Prostate gland (tissue), 2 donors: Measurements from ENCODE around the gene ADAMTS2. TPM values are rescaled to one million over a fixed set of nuclear protein-coding genes. Genes with fewer than 3 reads are reported as not detected.
"Not testable (repeated sequence)": the region's sequence is repeated elsewhere in the genome, so short reads cannot be mapped to it uniquely, and the experiment has no call there.

Experiments
- DNase-seq: peaks from one replicate; pipeline ENCODE4 v3.0.0-alpha.2; 2019; ENCODE audit warnings: low spot score
- H3K27ac ChIP-seq, 2 donors: fragments of 200-600 bp; sonication (generic); 2 replicates each; pipeline ENCODE4 v1.5.1; 2017 to 2019
- H3K27me3 ChIP-seq: fragments of 200-600 bp; sonication (generic); replicated peaks from 2 replicates; pipeline ENCODE4 v1.5.1; 2019; ENCODE audit not compliant: insufficient read depth
- H3K36me3 ChIP-seq, 2 donors: fragments of 200-600 bp; sonication (generic); 1 replicate in 1 of 2; 2 replicates in 1 of 2; pipeline versions ENCODE4 v1.5.1 to v1.8.1; 2017 to 2019
- H3K4me1 ChIP-seq: fragments of 200-600 bp; sonication (generic); replicated peaks from 2 replicates; pipeline ENCODE4 v1.5.1; 2019
- H3K4me3 ChIP-seq, 2 donors: fragments of 200-600 bp; sonication (generic); 2 replicates each; pipeline ENCODE4 v1.5.1; 2017 to 2019
- H3K9me3 ChIP-seq: fragments of 200-600 bp; sonication (generic); 2 replicates; pipeline ENCODE4 v1.5.1; 2017
- CTCF ChIP-seq, 4 experiments: fragments of 200-600 bp in 2 of 4; fragments of 450-650 bp in 2 of 4; sonication (generic) in 2 of 4; IDR thresholded peaks; 1 replicate in 3 of 4; 2 replicates in 1 of 4; pipeline ENCODE4 v1.5.1; 2016 to 2019; ENCODE audit warnings: antibody characterized with exemption in 4 of 4, mild to moderate bottlenecking in 2 of 4, moderate library complexity in 2 of 4
- POLR2A ChIP-seq: fragments of 450-650 bp; IDR thresholded peaks from one replicate; pipeline ENCODE4 v1.6.1; 2016; ENCODE audit warnings: antibody characterized with exemption, mild to moderate bottlenecking
- POLR2AphosphoS5 ChIP-seq: sonication (generic); formaldehyde crosslinking; IDR thresholded peaks from one replicate; pipeline ENCODE4 v1.6.1; 2017; ENCODE audit warnings: antibody characterized with exemption
- WGBS: methylation state at CpG from one replicate; pipeline ENCODE4 v1.1.5; 2018; 5-methylcytosine and 5-hydroxymethylcytosine counted together
- intact Hi-C: fragments of 100-400 bp; cut with DNase I; formaldehyde crosslinking; loops from one replicate; pipeline ENCODE4 v1.14.2; 2022
- total RNA-seq, 2 donors: library from RNA; depleted of rRNA; stranded (reverse); fragments of >200 nt; gene quantifications; one replicate each; pipeline ENCODE4 v1.1.0, GENCODE V29; 2016

The ADAMTS2 gene
- total RNA-seq, 2 donors from 2014 or later, result 2.0 to 20.3 TPM

DNA sequence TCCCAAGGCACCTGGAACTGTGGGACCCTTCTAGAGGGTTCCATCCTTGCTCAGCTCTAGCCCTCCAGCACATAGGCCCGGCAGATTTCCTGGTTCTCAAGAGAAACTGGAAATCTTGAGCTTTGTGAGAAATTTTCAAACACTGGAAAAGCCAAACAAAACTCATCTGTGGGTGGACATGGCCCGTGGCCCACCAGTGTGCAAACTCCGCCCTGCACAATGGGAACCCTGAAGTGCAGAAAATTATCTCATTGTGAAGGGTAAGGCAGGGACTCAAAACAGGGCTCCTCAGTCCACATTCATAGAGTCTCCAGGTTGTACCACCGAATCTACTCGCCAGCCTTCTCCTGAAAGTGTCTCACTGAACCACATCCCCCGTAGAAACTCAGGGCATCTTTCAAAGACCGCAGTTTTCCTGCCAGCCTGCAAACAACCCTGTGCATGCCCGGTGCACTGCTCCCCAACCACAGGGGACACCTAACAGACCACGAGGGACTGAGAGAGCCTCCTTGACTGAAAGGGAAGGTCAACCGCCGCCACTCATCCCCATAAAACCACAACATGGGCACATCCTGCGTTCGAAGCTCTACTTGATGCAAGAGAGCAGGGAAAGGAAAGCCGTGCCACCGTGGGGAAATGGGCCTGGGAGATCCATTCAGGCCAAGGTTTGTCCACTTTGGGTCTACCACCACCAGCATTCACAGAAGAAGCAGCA lies 18.1 kb downstream of the ADAMTS2 start:
- WGBS, result 83% methylated on average over 15 of the region's 15 CpGs
- no peak overlapping the region for H3K27ac ChIP-seq
- TF ChIP-seq CTCF (IDR thresholded peaks at IDR 0.05) (no peak), POLR2AphosphoS5 (no peak), POLR2A (no peak)
- DNase-seq, result no peak
- H3K9me3 ChIP-seq, result no peaks in the 10 kb centered on the region
- H3K36me3 ChIP-seq, result no peaks in the 10 kb centered on the region
- H3K4me3 ChIP-seq, result no peak overlapping the region
- H3K4me1 ChIP-seq, result no peaks in the 10 kb centered on the region
- no peaks in the 10 kb centered on the region for H3K27me3 ChIP-seq
- intact Hi-C loops, result no loop called here

DNA sequence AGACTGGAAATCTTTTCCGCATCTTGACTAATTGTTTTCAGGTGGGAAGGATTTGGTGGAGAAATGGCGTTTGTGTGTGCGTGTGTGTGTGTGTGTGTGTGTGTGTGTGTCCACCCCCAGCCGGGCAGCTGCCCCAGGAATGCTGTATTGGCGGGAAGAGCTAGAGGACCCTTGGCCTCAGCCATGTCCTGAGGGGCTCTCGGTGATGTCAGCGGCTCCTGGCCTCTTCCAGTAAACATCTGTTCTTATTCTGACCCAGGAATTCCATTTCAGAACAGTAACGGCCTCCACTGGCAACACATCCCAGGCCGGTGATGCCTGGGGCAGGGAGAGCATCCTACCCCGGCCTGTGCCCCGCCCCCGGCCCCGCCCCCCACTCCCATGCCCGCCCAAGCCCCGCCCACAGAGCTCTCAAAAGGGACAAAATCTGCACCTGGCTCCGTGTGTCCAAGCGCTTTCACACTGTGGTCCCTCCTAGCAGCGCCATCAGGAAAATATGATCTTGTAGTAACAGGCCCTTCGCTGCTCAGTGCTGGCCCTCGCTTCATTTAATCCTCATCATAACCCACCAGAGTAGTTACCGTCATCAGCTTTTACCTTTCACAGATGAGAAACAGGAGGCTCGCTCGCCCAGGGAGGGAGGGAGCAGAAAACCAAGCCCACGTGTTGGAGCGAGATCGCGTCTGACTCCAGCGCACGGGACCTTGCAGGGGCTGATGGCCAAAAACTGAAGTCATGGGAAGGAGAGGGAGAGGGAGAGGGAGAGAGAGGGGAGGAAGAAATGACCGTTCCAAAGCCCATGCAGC lies 18.9 kb downstream of the ADAMTS2 start:
- no peaks in the 10 kb centered on the region for H3K27me3 ChIP-seq
- DNase-seq, result no peak
- TF ChIP-seq POLR2AphosphoS5, result peak; percentile 3
- no peak for TF ChIP-seq POLR2A
- TF ChIP-seq CTCF (IDR thresholded peaks at IDR 0.05), result no peak
- 33% methylated on average over 30 of the region's 30 CpGs for WGBS
- H3K4me3 ChIP-seq, result no peak overlapping the region
- H3K4me1 ChIP-seq, result no peaks in the 10 kb centered on the region
- H3K9me3 ChIP-seq, result no peaks in the 10 kb centered on the region
- intact Hi-C loops, result no loop called here
- peak overlapping the region in 1 of 2 donors; percentile 33 for H3K27ac ChIP-seq
- H3K36me3 ChIP-seq, result no peaks in the 10 kb centered on the region

GRCh38 chr5:179325296-179326031 lies 19.8 kb downstream of the ADAMTS2 start:
- TF ChIP-seq POLR2AphosphoS5, result no peak
- no peak for TF ChIP-seq CTCF (IDR thresholded peaks at IDR 0.05)
- no peak for TF ChIP-seq POLR2A
- DNase-seq, result no peak
- 87% methylated on average over 28 of the region's 28 CpGs for WGBS
- Histone ChIP-seq H3K9me3 (no peaks in the 10 kb centered on the region), H3K36me3 (no peaks in the 10 kb centered on the region), H3K27ac (peak overlapping the region in 1 of 2 donors; percentile 33), H3K4me1 (no peaks in the 10 kb centered on the region), H3K27me3 (no peaks in the 10 kb centered on the region), H3K4me3 (no peak overlapping the region)
- intact Hi-C loops, result no loop called here

GRCh38 chr5:179324760-179325295 lies 20.4 kb downstream of the ADAMTS2 start:
- intact Hi-C loops, result no loop called here
- Histone ChIP-seq H3K27me3 (no peaks in the 10 kb centered on the region), H3K36me3 (no peaks in the 10 kb centered on the region), H3K4me3 (no peak overlapping the region), H3K4me1 (no peaks in the 10 kb centered on the region), H3K27ac (no peak overlapping the region), H3K9me3 (no peaks in the 10 kb centered on the region)
- TF ChIP-seq POLR2AphosphoS5, result no peak
- no peak for TF ChIP-seq CTCF (IDR thresholded peaks at IDR 0.05)
- no peak for TF ChIP-seq POLR2A
- 88% methylated on average over 6 of the region's 6 CpGs for WGBS
- DNase-seq, result no peak

DNA sequence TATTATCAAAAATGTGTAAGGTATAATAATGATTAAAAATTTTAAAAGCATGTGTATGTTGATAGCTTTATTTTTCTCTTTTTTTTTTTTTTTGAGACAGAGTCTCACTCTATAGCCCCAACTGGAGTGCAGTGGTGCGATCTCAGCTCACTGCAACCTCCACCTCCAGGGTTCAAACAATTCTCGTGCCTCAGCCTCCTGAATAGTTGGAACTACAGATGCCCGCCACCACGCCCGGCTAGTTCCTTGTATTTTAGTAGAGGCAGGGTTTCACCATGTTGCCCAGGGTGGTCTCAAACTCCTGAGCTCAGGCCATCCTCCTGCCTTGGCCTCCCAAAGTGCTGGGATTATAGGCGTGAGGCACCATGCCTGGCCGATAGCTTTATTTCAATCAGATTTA lies 20.9 kb downstream of the ADAMTS2 start:
- DNase-seq, H3K9me3 ChIP-seq, intact Hi-C loops, H3K4me1 ChIP-seq, H3K4me3 ChIP-seq, H3K36me3 ChIP-seq, H3K27me3 ChIP-seq, H3K27ac ChIP-seq: not testable (repeated sequence)
- WGBS, result 98% methylated on average over 7 of the region's 7 CpGs
